Measurements from ENCODE around the gene PTPRF.
A peak's percentile ranks its signal among the peaks of the same experiment; 100 is the strongest.

The PTPRF gene

DNA sequence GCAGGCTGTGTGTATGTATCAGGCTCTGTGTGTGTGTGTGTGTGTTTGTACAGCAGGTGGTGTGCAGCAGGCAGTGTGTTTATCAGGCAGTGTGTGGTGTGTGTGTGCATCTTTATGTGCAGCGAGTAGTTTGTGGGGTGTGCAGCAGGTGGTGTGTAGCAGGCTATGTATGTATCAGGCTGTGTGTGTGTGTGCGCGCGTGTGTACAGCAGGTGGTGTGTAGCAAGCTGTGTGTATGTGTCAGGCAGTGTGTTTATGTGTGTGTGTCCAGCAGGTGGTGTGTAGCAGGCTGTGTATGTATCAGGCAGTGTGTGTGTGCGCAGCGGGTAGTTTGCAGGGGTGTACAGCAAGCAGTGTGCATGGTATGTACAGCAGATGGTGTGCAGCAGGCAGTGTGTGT, 29.0 kb downstream of the PTPRF start:
- H3K9ac ChIP-seq (ENCODE audit: low read depth in 1 of 2, low read length in 2 of 2) = no peak overlapping the region
- peaks cover 9 to 29% of the 10 kb centered on the region in 2 donors for H3K36me3 ChIP-seq (ENCODE audit: control insufficient read depth in 2 of 2, insufficient read depth in 2 of 2, low read length in 2 of 2)
- no peaks in the 10 kb centered on the region for H3K27me3 ChIP-seq (ENCODE audit: control insufficient read depth in 2 of 2, insufficient read depth in 2 of 2, low read length in 2 of 2)
- H3K9me3 ChIP-seq (ENCODE audit: control insufficient read depth in 2 of 2, low read length in 2 of 2) = no peaks in the 10 kb centered on the region
- peaks cover 28 to 37% of the 10 kb centered on the region in 2 donors for H3K4me1 ChIP-seq (ENCODE audit: control insufficient read depth in 2 of 2, insufficient read depth in 2 of 2, low read length in 2 of 2)
- H3K27ac ChIP-seq (ENCODE audit: low read depth in 2 of 2, low read length in 2 of 2) = peak overlapping the region in 1 of 2 donors; percentile 93
- H3K4me3 ChIP-seq (ENCODE audit: low read length in 2 of 2) = no peak overlapping the region

DNA sequence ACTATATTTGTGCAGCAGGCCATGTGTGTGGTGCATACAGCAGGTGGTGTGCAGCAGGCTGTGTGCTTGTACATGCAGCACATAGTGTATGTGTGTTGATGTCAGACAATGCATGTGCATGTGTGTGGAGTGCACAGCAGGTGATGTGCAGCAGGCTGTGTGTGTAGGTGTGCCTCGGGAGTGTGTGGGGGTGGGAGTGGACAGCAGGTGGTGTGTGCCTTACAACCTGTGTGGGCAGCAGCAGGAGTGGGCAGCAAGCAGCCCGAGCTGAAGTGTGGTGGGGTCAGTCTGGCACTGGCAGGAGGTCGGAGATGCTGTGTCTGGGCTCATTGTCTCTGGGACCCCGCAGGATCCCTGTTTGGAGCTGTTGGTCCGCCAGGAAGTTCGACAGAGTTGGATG, 29.6 kb downstream of the PTPRF start:
- Histone ChIP-seq H3K4me1 (ENCODE audit: control insufficient read depth in 2 of 2, insufficient read depth in 2 of 2, low read length in 2 of 2) (peaks cover 31 to 43% of the 10 kb centered on the region in 2 donors), H3K9me3 (ENCODE audit: control insufficient read depth in 2 of 2, low read length in 2 of 2) (no peaks in the 10 kb centered on the region), H3K4me3 (ENCODE audit: low read length in 2 of 2) (no peak overlapping the region), H3K27me3 (ENCODE audit: control insufficient read depth in 2 of 2, insufficient read depth in 2 of 2, low read length in 2 of 2) (no peaks in the 10 kb centered on the region), H3K27ac (ENCODE audit: low read depth in 2 of 2, low read length in 2 of 2) (no peak overlapping the region), H3K36me3 (ENCODE audit: control insufficient read depth in 2 of 2, insufficient read depth in 2 of 2, low read length in 2 of 2) (peaks cover 12 to 31% of the 10 kb centered on the region in 2 donors), H3K9ac (ENCODE audit: low read depth in 1 of 2, low read length in 2 of 2) (no peak overlapping the region)

DNA sequence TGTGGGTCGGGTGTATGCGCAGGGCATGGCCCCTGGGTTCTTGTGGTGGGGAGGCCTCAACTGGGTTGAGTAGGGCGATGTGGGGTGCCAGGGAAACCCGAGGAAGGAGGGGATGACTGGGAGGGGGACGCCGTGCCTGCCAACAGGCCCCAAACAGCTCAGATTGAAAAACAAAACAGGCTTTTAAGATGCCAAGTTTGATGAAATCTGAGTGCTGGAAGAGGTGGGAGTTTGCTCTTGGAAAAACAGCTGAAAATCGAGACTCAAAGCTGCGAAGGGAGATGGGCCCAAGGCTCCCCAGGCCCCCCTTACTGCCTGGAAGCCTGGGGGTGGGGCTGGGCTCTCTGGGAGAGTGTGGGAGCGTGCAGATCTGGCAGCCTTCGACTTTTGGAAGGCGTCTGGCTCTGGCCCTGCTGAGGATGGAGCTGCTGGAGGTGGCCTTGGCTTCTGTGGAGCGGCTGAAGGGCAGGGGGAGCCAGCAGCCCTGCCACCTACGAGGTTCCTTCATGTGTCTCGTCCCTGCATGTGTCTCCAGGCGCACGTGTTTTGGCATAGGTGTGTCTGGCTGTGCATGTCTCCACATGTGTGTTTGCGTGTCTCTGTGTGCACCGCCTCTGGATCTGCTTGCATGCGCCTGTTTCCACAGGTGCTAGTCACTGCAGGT, 33.3 kb downstream of the PTPRF start:
- Histone ChIP-seq H3K4me1 (ENCODE audit: control insufficient read depth in 2 of 2, insufficient read depth in 2 of 2, low read length in 2 of 2) (peaks cover 15 to 26% of the 10 kb centered on the region in 2 donors), H3K9me3 (ENCODE audit: control insufficient read depth in 2 of 2, low read length in 2 of 2) (no peaks in the 10 kb centered on the region), H3K27me3 (ENCODE audit: control insufficient read depth in 2 of 2, insufficient read depth in 2 of 2, low read length in 2 of 2) (no peaks in the 10 kb centered on the region), H3K27ac (ENCODE audit: low read depth in 2 of 2, low read length in 2 of 2) (no peak overlapping the region), H3K36me3 (ENCODE audit: control insufficient read depth in 2 of 2, insufficient read depth in 2 of 2, low read length in 2 of 2) (peaks cover 14 to 24% of the 10 kb centered on the region in 2 donors), H3K4me3 (ENCODE audit: low read length in 2 of 2) (no peak overlapping the region), H3K9ac (ENCODE audit: low read depth in 1 of 2, low read length in 2 of 2) (no peak overlapping the region)

DNA sequence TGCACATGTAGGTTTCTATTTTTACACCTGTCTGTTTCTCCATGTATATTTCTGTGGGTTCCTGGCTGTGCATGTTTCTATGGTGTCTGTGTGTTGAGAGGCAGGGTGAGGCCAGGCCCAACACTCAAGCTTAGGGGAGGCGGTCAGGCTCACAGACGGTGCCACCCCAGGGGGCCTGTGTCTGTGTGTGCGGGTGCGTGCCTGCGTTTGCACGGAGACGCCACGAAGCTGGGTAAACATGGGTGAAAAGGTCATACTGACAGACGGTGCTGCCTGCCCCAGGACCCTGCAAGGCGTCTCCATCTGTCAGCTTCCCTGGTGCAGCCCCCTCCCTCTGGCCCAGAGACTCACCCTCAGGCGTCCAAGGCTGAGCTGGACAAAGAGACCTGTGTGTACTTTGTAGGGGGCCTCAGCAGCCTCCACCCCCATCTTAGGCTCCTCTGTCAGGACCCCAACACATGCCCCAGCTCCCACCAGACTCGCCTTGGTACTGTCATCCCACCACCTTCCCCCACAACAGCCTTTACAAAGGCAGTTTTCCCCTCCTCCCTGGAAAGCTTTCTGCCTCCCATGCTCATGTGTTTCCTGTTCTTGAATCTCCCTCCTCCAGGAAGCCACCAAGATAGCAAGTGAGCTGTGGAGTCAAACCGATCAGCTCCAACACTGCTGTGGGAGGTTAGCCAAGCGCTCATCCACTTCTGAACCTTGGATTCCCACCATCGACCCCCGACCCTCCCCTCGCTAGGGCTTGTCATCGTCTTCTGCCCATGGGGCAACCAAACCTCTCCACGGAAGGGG, 34.1 kb downstream of the PTPRF start:
- Histone ChIP-seq H3K9ac (ENCODE audit: low read depth in 1 of 2, low read length in 2 of 2) (no peak overlapping the region), H3K4me3 (ENCODE audit: low read length in 2 of 2) (peak overlapping the region; percentile 52 to 54), H3K9me3 (ENCODE audit: control insufficient read depth in 2 of 2, low read length in 2 of 2) (no peaks in the 10 kb centered on the region), H3K4me1 (ENCODE audit: control insufficient read depth in 2 of 2, insufficient read depth in 2 of 2, low read length in 2 of 2) (peaks cover 8 to 18% of the 10 kb centered on the region in 2 donors), H3K27me3 (ENCODE audit: control insufficient read depth in 2 of 2, insufficient read depth in 2 of 2, low read length in 2 of 2) (no peaks in the 10 kb centered on the region), H3K27ac (ENCODE audit: low read depth in 2 of 2, low read length in 2 of 2) (no peak overlapping the region), H3K36me3 (ENCODE audit: control insufficient read depth in 2 of 2, insufficient read depth in 2 of 2, low read length in 2 of 2) (peaks cover 16 to 27% of the 10 kb centered on the region in 2 donors)

DNA sequence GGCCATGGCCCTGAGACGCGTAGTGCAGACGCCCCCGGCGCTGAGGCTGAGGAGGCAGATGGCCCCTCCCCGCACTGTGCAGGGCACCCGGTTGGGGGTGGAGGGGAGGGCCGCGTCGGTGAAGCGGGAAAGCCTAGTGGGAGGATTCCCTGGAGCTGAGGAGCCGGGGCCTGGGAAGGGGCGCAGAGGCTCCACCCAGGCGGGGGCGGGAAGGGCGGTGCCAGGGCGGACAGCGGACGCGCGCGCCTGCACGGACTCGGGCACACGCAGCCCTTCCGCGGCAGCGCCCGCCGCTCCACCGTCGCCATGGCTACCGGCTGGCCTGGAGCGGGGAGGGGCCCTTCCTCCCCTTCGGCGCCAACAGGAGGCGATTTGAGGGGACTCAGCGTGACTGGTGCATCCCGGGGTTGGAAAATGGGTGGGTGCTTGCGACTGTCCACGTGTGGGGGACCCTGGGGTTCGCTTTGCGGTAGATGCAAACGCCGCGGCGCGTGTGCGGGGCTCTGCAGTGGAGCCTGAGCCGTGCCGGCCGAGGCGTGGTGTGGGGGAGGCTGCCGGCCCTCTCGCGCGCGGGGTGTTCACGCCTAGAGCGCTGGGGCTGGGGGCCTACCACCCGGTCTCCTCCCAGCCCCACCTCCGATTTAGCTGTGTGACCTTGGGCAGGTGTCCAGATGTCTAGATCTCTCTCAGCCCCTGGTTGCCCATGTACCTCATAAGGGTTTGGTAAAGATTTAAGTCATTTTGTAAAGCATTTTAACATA, 35.1 kb downstream of the PTPRF start:
- Histone ChIP-seq H3K9ac (ENCODE audit: low read depth in 1 of 2, low read length in 2 of 2) (peak overlapping the region in 1 of 2 donors; percentile 24), H3K27ac (ENCODE audit: low read depth in 2 of 2, low read length in 2 of 2) (no peak overlapping the region), H3K4me1 (ENCODE audit: control insufficient read depth in 2 of 2, insufficient read depth in 2 of 2, low read length in 2 of 2) (peaks cover 8 to 16% of the 10 kb centered on the region in 2 donors), H3K4me3 (ENCODE audit: low read length in 2 of 2) (peak overlapping the region; percentile 52 to 54), H3K27me3 (ENCODE audit: control insufficient read depth in 2 of 2, insufficient read depth in 2 of 2, low read length in 2 of 2) (no peaks in the 10 kb centered on the region), H3K9me3 (ENCODE audit: control insufficient read depth in 2 of 2, low read length in 2 of 2) (no peaks in the 10 kb centered on the region), H3K36me3 (ENCODE audit: control insufficient read depth in 2 of 2, insufficient read depth in 2 of 2, low read length in 2 of 2) (peaks cover 19 to 27% of the 10 kb centered on the region in 2 donors)

DNA sequence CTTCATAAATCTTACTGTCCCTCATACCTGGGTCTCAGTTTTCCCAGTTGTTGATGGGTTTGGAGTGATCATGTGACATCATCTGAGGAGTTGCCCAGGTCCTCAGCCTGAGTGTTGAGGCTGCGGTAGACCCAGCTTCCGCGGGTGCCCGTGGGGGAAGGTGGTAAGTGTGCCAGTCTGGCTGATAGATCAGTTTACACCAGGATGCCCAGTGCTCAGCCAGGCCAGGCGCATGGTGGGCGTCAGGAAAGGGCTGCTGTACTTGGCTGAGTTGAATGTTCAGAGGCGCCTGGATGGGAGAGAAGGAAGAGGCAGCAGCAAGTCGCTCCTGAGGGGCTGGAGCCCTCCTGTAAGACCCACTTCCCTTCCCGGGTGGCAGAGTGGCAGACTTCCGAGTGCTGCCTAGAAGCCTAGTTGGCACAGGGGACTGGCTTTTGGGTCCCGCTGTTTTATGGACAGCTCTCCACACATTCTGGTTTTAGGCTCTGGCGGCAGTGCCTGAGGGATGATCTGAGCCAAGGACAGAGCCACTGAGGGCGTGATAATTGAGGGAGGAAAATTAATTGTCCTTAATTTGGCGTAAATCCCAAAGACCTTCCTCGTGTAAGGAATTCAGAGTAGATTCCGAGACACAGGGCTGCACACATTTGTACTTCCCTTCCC, 35.8 kb downstream of the PTPRF start:
- no peaks in the 10 kb centered on the region for H3K27me3 ChIP-seq (ENCODE audit: control insufficient read depth in 2 of 2, insufficient read depth in 2 of 2, low read length in 2 of 2)
- H3K9ac ChIP-seq (ENCODE audit: low read depth in 1 of 2, low read length in 2 of 2) = no peak overlapping the region
- peaks cover 8 to 16% of the 10 kb centered on the region in 2 donors for H3K4me1 ChIP-seq (ENCODE audit: control insufficient read depth in 2 of 2, insufficient read depth in 2 of 2, low read length in 2 of 2)
- no peaks in the 10 kb centered on the region for H3K9me3 ChIP-seq (ENCODE audit: control insufficient read depth in 2 of 2, low read length in 2 of 2)
- H3K36me3 ChIP-seq (ENCODE audit: control insufficient read depth in 2 of 2, insufficient read depth in 2 of 2, low read length in 2 of 2) = peaks cover 26 to 27% of the 10 kb centered on the region in 2 donors
- H3K27ac ChIP-seq (ENCODE audit: low read depth in 2 of 2, low read length in 2 of 2) = no peak overlapping the region
- no peak overlapping the region for H3K4me3 ChIP-seq (ENCODE audit: low read length in 2 of 2)

DNA sequence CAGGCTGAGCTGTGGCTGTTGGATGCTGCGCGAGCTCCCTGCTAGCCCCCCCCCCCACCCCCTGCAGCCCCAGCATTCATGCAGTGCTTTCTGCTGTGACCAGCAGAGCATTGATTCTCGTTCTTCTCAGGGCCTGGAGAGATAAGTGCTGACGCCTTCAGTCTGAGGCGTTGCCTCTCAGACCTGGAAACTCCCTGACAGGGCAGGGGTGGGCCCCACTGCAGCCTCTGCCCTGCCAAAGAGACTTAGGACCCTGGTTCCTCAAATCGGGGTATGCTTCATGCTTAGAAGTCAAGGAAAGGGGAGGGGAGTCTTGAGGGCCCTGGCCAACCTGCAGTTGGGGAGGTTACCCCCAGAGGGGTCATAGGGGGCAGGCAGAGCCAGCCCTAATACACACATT, 38.5 kb downstream of the PTPRF start:
- Histone ChIP-seq H3K4me3 (ENCODE audit: low read length in 2 of 2) (no peak overlapping the region), H3K27me3 (ENCODE audit: control insufficient read depth in 2 of 2, insufficient read depth in 2 of 2, low read length in 2 of 2) (no peaks in the 10 kb centered on the region), H3K36me3 (ENCODE audit: control insufficient read depth in 2 of 2, insufficient read depth in 2 of 2, low read length in 2 of 2) (peaks cover 35 to 39% of the 10 kb centered on the region in 2 donors), H3K9ac (ENCODE audit: low read depth in 1 of 2, low read length in 2 of 2) (no peak overlapping the region), H3K9me3 (ENCODE audit: control insufficient read depth in 2 of 2, low read length in 2 of 2) (no peaks in the 10 kb centered on the region), H3K27ac (ENCODE audit: low read depth in 2 of 2, low read length in 2 of 2) (no peak overlapping the region), H3K4me1 (ENCODE audit: control insufficient read depth in 2 of 2, insufficient read depth in 2 of 2, low read length in 2 of 2) (peaks cover 8 to 16% of the 10 kb centered on the region in 2 donors)

DNA sequence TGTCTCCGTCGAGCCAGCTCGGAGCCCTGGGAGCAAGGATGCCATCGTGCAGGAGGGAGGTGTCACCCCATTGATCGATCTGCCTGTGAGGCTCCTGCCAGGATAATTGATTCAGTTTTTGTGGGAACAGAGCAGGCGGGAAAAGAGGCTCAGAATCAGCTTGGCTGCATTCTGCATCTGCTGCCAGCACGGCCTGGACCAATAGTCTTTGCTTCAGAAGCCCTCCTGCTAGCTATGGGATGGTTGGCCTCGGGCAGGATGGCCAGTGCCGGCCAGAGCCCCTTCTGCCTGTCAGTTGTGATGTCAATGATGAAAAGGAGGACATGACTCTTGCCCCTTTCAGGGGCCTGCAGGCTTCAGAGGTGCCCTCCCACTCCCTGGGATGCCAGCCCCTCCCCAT, 39.6 kb downstream of the PTPRF start:
- Histone ChIP-seq H3K4me1 (ENCODE audit: control insufficient read depth in 2 of 2, insufficient read depth in 2 of 2, low read length in 2 of 2) (peaks cover 6 to 7% of the 10 kb centered on the region in 2 donors), H3K9ac (ENCODE audit: low read depth in 1 of 2, low read length in 2 of 2) (no peak overlapping the region), H3K36me3 (ENCODE audit: control insufficient read depth in 2 of 2, insufficient read depth in 2 of 2, low read length in 2 of 2) (peaks cover 36 to 44% of the 10 kb centered on the region in 2 donors), H3K9me3 (ENCODE audit: control insufficient read depth in 2 of 2, low read length in 2 of 2) (no peaks in the 10 kb centered on the region), H3K27me3 (ENCODE audit: control insufficient read depth in 2 of 2, insufficient read depth in 2 of 2, low read length in 2 of 2) (no peaks in the 10 kb centered on the region), H3K27ac (ENCODE audit: low read depth in 2 of 2, low read length in 2 of 2) (no peak overlapping the region), H3K4me3 (ENCODE audit: low read length in 2 of 2) (no peak overlapping the region)

DNA sequence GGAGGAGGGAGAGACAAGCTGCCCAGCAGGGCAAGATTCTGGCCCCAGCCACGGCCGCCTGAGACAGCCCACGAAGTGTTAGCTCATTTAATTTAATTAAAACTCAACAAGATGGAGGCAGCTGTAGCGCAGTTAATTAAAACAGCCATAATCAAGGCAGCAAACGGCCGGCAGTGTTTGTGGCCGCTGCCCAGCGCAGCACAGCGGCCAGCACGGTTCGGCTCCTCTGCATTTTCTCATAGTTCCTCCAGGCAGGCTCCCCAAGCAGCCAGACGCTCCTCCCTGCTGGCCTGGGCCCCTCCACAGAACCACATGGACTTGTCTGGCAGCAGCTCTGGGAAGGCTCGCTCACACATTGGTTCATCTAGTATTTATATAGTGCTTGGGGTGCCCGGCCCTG, 40.0 kb downstream of the PTPRF start:
- Histone ChIP-seq H3K27ac (ENCODE audit: low read depth in 2 of 2, low read length in 2 of 2) (no peak overlapping the region), H3K9me3 (ENCODE audit: control insufficient read depth in 2 of 2, low read length in 2 of 2) (no peaks in the 10 kb centered on the region), H3K9ac (ENCODE audit: low read depth in 1 of 2, low read length in 2 of 2) (no peak overlapping the region), H3K27me3 (ENCODE audit: control insufficient read depth in 2 of 2, insufficient read depth in 2 of 2, low read length in 2 of 2) (no peaks in the 10 kb centered on the region), H3K4me1 (ENCODE audit: control insufficient read depth in 2 of 2, insufficient read depth in 2 of 2, low read length in 2 of 2) (peaks cover 3 to 5% of the 10 kb centered on the region in 2 donors), H3K4me3 (ENCODE audit: low read length in 2 of 2) (no peak overlapping the region), H3K36me3 (ENCODE audit: control insufficient read depth in 2 of 2, insufficient read depth in 2 of 2, low read length in 2 of 2) (peaks cover 40 to 45% of the 10 kb centered on the region in 2 donors)

Measured in mucosa of rectum (tissue), 2 donors.